ENCODE data around the gene FOXP1.

DNA sequence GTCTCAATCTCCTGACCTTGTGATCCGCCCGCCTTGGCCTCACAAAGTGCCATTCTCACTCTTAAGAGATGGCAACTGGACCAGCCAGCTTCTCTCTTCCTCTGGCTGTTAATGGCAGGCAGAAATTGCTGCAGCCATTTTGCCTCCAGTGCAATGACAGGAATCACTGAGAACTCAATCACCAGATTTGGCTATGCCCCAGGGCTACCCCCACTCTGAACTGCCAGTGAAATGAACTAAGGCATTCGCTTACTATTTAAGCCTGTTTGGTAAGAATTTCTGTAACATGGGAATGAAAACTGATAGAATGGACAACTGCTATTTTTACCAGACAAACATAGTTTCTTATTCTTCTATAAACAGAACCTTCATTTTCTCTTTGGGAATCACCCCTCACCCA is 24.5 kb downstream of the FOXP1 start:
- TF ChIP-seq, protein P1, sequence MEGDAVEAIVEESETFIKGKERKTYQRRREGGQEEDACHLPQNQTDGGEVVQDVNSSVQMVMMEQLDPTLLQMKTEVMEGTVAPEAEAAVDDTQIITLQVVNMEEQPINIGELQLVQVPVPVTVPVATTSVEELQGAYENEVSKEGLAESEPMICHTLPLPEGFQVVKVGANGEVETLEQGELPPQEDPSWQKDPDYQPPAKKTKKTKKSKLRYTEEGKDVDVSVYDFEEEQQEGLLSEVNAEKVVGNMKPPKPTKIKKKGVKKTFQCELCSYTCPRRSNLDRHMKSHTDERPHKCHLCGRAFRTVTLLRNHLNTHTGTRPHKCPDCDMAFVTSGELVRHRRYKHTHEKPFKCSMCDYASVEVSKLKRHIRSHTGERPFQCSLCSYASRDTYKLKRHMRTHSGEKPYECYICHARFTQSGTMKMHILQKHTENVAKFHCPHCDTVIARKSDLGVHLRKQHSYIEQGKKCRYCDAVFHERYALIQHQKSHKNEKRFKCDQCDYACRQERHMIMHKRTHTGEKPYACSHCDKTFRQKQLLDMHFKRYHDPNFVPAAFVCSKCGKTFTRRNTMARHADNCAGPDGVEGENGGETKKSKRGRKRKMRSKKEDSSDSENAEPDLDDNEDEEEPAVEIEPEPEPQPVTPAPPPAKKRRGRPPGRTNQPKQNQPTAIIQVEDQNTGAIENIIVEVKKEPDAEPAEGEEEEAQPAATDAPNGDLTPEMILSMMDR (IDR thresholded peaks at IDR 0.05): no peak
- TF ChIP-seq POLR2AphosphoS5 (IDR thresholded peaks at IDR 0.05; ENCODE audit: insufficient read depth in 1 of 2, low read depth in 1 of 2): no peak
- no peak for TF ChIP-seq POLR2A (IDR thresholded peaks at IDR 0.05)
